Aorta (tissue), 5 donors: ENCODE data around the gene ZNF747. TPM values are rescaled to one million over a fixed set of nuclear protein-coding genes. Genes with fewer than 3 reads are reported as not detected.

ENCODE experiments used
- ATAC-seq: fragments of 200-7000 bp; cut with Tn5 transposase; one replicate; pipeline ENCODE4 v1.9.1; 2022; ENCODE audit warnings: moderate library complexity; ENCODE audit not compliant: low FRiP score
- DNase-seq, 2 donors: peaks; one replicate each; pipeline ENCODE4 v3.0.0-alpha.2; 2020
- H3K27ac ChIP-seq, 2 donors: one replicate each; pipeline ENCODE4 v1.5.1; 2013; ENCODE audit warnings: low read length in 2 of 2, mild to moderate bottlenecking in 2 of 2, moderate library complexity in 2 of 2, control low read depth in 1 of 2, inconsistent platforms in 1 of 2, low read depth in 1 of 2
- H3K27me3 ChIP-seq, 2 donors: one replicate each; pipeline ENCODE4 v1.6.1; 2013; ENCODE audit warnings: control low read depth in 1 of 2, low read length in 1 of 2, mild to moderate bottlenecking in 1 of 2, moderate library complexity in 1 of 2; ENCODE audit not compliant: insufficient read depth in 2 of 2, control insufficient read depth in 1 of 2
- H3K36me3 ChIP-seq, 2 donors: one replicate each; pipeline ENCODE4 v1.6.1; 2013; ENCODE audit warnings: control low read depth in 1 of 2, low read length in 1 of 2, mild to moderate bottlenecking in 1 of 2; ENCODE audit not compliant: insufficient read depth in 2 of 2, control insufficient read depth in 1 of 2
- H3K4me1 ChIP-seq, 2 donors: one replicate each; pipeline ENCODE4 v1.6.1; 2013; ENCODE audit warnings: low read length in 2 of 2, control low read depth in 1 of 2, mild to moderate bottlenecking in 1 of 2, moderate library complexity in 1 of 2; ENCODE audit not compliant: insufficient read depth in 2 of 2, control insufficient read depth in 1 of 2
- H3K4me3 ChIP-seq, 2 donors: one replicate each; pipeline ENCODE4 v1.5.1; 2013; ENCODE audit warnings: low read length in 2 of 2, control low read depth in 1 of 2, mild to moderate bottlenecking in 1 of 2
- H3K9me3 ChIP-seq: one replicate; pipeline ENCODE4 v1.6.1; 2013; ENCODE audit warnings: mild to moderate bottlenecking, low read length; ENCODE audit not compliant: control insufficient read depth
- WGBS, 2 donors: extraction: QIAGEN DNeasy Blood & Tissue Kit; methylation state at CpG; one replicate each; pipeline ENCODE4 v1.1.7; 2013; 5-methylcytosine and 5-hydroxymethylcytosine counted together
- intact Hi-C, 2 donors: fragments of 100-400 bp; cut with DNase I; formaldehyde crosslinking; loops; one replicate each; pipeline versions ENCODE4 v1.14.2 to v1.15.0; 2022
- microRNA-seq, 2 donors: library from miRNA; unstranded; fragments of <30 nt; microRNA quantifications; one replicate each; pipeline ENCODE4 v1.2.0, GENCODE V29; 2020
- polyA plus RNA-seq, 2 donors: library from polyadenylated mRNA; stranded (reverse); fragments of 200-250 nt; gene quantifications; one replicate each; pipeline ENCODE4 v1.2.3, GENCODE V29; 2013
- total RNA-seq, 2 donors: library from RNA; stranded (reverse); fragmentation: NEBNext Ultra II Directional; extraction: Animal tissue kit (Norgen Biotek cat#: 25700); gene quantifications; one replicate each; pipeline ENCODE4 v1.2.1, GENCODE V29; 2021
- donor health status: healthy with polysubstance abuse.
- donor health status: Bipolar disorder and iron deficiency.
- donor health status: DM: no; HTN: no; CAD: no.
- donor health status: DM: no; HTN: no; CAD: no.
- donor health status: DM: yes; HTN: yes; CAD: no.

The ZNF747 gene
- total and polyA plus RNA-seq, 4 donors = 5.1 to 9.5 (median 8.7) TPM

DNA sequence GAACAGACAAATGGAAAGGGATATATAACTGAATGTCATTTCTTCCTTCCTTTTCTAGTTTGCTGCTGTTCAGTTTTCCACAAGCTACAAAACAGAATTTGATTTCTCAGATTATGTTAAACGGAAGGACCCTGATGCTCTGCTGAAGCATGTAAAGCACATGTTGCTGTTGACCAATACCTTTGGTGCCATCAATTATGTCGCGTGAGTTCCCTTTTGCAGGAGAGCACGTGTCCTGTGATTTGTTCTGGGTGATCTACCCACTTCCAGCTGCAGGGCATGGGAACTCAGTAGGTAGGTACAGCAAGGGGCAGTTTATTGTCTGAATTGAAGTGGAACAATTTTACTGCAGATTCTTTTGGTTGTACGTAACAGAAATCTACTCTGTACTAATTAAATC lies 53.3 kb downstream of the ZNF747 start:
- ATAC-seq (no peak), DNase-seq (no peak)
- H3K36me3 ChIP-seq = no peaks in the 10 kb centered on the region
- H3K27ac ChIP-seq = no peak overlapping the region
- H3K4me3 ChIP-seq = no peak overlapping the region
- H3K27me3 ChIP-seq = no peaks in the 10 kb centered on the region
- WGBS, 2 donors = 70 to 72% methylated on average over 5 of the region's 5 CpGs
- intact Hi-C loops = no loop called here
- no peaks in the 10 kb centered on the region for H3K9me3 ChIP-seq
- no peaks in the 10 kb centered on the region for H3K4me1 ChIP-seq

Small RNA genes lying within 50 kb of the gene (microRNA-seq; reads per million reads assigned to microRNA genes)
- 0 reads per million in 2 donors for gene MIR4518

Other genes starting within 250 kb of the ZNF747 start
- 10 to 100 TPM; 42.6 to 51.3 TPM for gene CD2BP2, start 179.6 kb downstream of the ZNF747 start, total RNA-seq
- gene CD2BP2, start 179.6 kb downstream of the ZNF747 start, polyA plus RNA-seq = 10 to 100 TPM; 23.4 to 51.1 TPM
- 10 to 100 TPM; 30.7 to 38.0 TPM for gene TBC1D10B, start 164.4 kb downstream of the ZNF747 start, total RNA-seq
- gene TBC1D10B, start 164.4 kb downstream of the ZNF747 start, polyA plus RNA-seq = 10 to 100 TPM; 10.3 to 22.2 TPM
- not detected for gene MYL11, start 160.1 kb downstream of the ZNF747 start, total RNA-seq
- gene MYL11, start 160.1 kb downstream of the ZNF747 start, polyA plus RNA-seq = under 1 TPM in 1 of 2 donors, not detected in 1; 0.26 TPM
- 1 to 10 TPM; 2.8 to 6.1 TPM for gene SEPTIN1, start 152.3 kb downstream of the ZNF747 start, total RNA-seq
- gene SEPTIN1, start 152.3 kb downstream of the ZNF747 start, polyA plus RNA-seq = 1 to 10 TPM; 1.0 to 2.6 TPM
- 1 to 10 TPM; 6.2 to 7.4 TPM for gene ZNF48, start 139.4 kb downstream of the ZNF747 start, total RNA-seq
- gene ZNF48, start 139.4 kb downstream of the ZNF747 start, polyA plus RNA-seq = 1 to 10 TPM; 3.4 to 4.9 TPM
- 1 to 10 TPM; 6.3 to 7.4 TPM for gene ZNF771, start 127.3 kb downstream of the ZNF747 start, total RNA-seq
- 10 to 100 TPM; 11.4 to 20.5 TPM for gene ZNF771, start 127.3 kb downstream of the ZNF747 start, polyA plus RNA-seq
- 10 to 100 TPM; 18.2 to 19.7 TPM for gene DCTPP1, start 104.8 kb downstream of the ZNF747 start, total RNA-seq
- 10 to 100 TPM; 16.6 to 36.3 TPM for gene DCTPP1, start 104.8 kb downstream of the ZNF747 start, polyA plus RNA-seq
- gene SEPHS2, start 89.0 kb downstream of the ZNF747 start, total RNA-seq = 10 to 100 TPM; 25.1 to 29.3 TPM
- 10 to 100 TPM; 25.2 to 52.3 TPM for gene SEPHS2, start 89.0 kb downstream of the ZNF747 start, polyA plus RNA-seq
- gene ITGAL, start 62.1 kb downstream of the ZNF747 start, total RNA-seq = 10 to 100 TPM in 1 of 2 donors, 1 to 10 TPM in 1; 7.9 to 13.8 TPM
- 10 to 100 TPM in 1 of 2 donors, under 1 TPM in 1; 0.77 to 14.3 TPM for gene ITGAL, start 62.1 kb downstream of the ZNF747 start, polyA plus RNA-seq
- 10 to 100 TPM; 22.3 to 22.8 TPM for gene ZNF768, start 8.3 kb downstream of the ZNF747 start, total RNA-seq
- gene ZNF768, start 8.3 kb downstream of the ZNF747 start, polyA plus RNA-seq = 10 to 100 TPM; 29.9 to 40.2 TPM
- 1 to 10 TPM; 6.4 to 8.5 TPM for gene ZNF764, start 23.5 kb upstream of the ZNF747 start, total RNA-seq
- 1 to 10 TPM; 1.9 to 4.6 TPM for gene ZNF764, start 23.5 kb upstream of the ZNF747 start, polyA plus RNA-seq
- gene ZNF688, start 36.9 kb upstream of the ZNF747 start, total RNA-seq = 10 to 100 TPM in 1 of 2 donors, 1 to 10 TPM in 1; 9.0 to 12.9 TPM
- 10 to 100 TPM; 17.4 to 20.2 TPM for gene ZNF688, start 36.9 kb upstream of the ZNF747 start, polyA plus RNA-seq
- gene ZNF785, start 50.8 kb upstream of the ZNF747 start, total RNA-seq = 10 to 100 TPM in 1 of 2 donors, 1 to 10 TPM in 1; 8.5 to 21.8 TPM
- gene ZNF785, start 50.8 kb upstream of the ZNF747 start, polyA plus RNA-seq = 1 to 10 TPM; 3.1 to 8.6 TPM
- gene ZNF689, start 75.5 kb upstream of the ZNF747 start, total RNA-seq = 1 to 10 TPM; 5.7 to 7.1 TPM
- 1 to 10 TPM; 2.9 to 3.3 TPM for gene ZNF689, start 75.5 kb upstream of the ZNF747 start, polyA plus RNA-seq
- gene PRR14, start 116.1 kb upstream of the ZNF747 start, total RNA-seq = 10 to 100 TPM; 50.5 to 53.4 TPM
- gene PRR14, start 116.1 kb upstream of the ZNF747 start, polyA plus RNA-seq = 100 to 1,000 TPM in 1 of 2 donors, 10 to 100 TPM in 1; 28.2 to 217 TPM
- 10 to 100 TPM; 52.7 to 56.0 TPM for gene FBRS, start 123.6 kb upstream of the ZNF747 start, total RNA-seq
- gene FBRS, start 123.6 kb upstream of the ZNF747 start, polyA plus RNA-seq = 10 to 100 TPM; 15.3 to 47.2 TPM
- gene SRCAP, start 164.3 kb upstream of the ZNF747 start, total RNA-seq = 10 to 100 TPM; 55.0 to 66.2 TPM
- gene SRCAP, start 164.3 kb upstream of the ZNF747 start, polyA plus RNA-seq = 10 to 100 TPM in 1 of 2 donors, 1 to 10 TPM in 1; 7.1 to 14.8 TPM
- gene PHKG2, start 213.6 kb upstream of the ZNF747 start, total RNA-seq = 10 to 100 TPM; 15.8 to 20.8 TPM
- 10 to 100 TPM; 12.3 to 36.0 TPM for gene PHKG2, start 213.6 kb upstream of the ZNF747 start, polyA plus RNA-seq
- gene CFAP119, start 227.2 kb upstream of the ZNF747 start, total RNA-seq = 1 to 10 TPM in 1 of 2 donors, under 1 TPM in 1; 0.52 to 2.7 TPM
- 1 to 10 TPM in 1 of 2 donors, under 1 TPM in 1; 0.88 to 9.8 TPM for gene CFAP119, start 227.2 kb upstream of the ZNF747 start, polyA plus RNA-seq
- gene RNF40, start 227.5 kb upstream of the ZNF747 start, total RNA-seq = 10 to 100 TPM; 73.9 to 90.2 TPM
- 10 to 100 TPM; 22.7 to 59.5 TPM for gene RNF40, start 227.5 kb upstream of the ZNF747 start, polyA plus RNA-seq